ENCODE measurements around the gene SOSTDC1.
"Not testable (repeated sequence)": the region's sequence is repeated elsewhere in the genome, so short reads cannot be mapped to it uniquely, and the experiment has no call there.

Gene SOSTDC1

GRCh38 chr7:16460789-16461493 is 4.6 kb downstream of the SOSTDC1 start:
- DNase-seq = no peak

- not testable (repeated sequence) for DNase-seq
These were observed 9.2 kb downstream of the SOSTDC1 start for GRCh38 chr7:16456303-16456702.

- DNase-seq = no peak
These were observed 9.9 kb downstream of the SOSTDC1 start for GRCh38 chr7:16455591-16455990.

GRCh38 chr7:16450366-16450765 is 15.2 kb downstream of the SOSTDC1 start:
- no peak for DNase-seq

GRCh38 chr7:16447876-16448275 is 17.7 kb downstream of the SOSTDC1 start:
- no peak for DNase-seq

GRCh38 chr7:16446508-16446907 is 19.0 kb downstream of the SOSTDC1 start:
- no peak for DNase-seq

GRCh38 chr7:16443871-16444270 is 21.7 kb downstream of the SOSTDC1 start:
- DNase-seq = not testable (repeated sequence)

- no peak for DNase-seq
These were observed 26.6 kb downstream of the SOSTDC1 start for GRCh38 chr7:16438988-16439387.

- DNase-seq = no peak
These were observed 29.2 kb downstream of the SOSTDC1 start for GRCh38 chr7:16436306-16436705.

GRCh38 chr7:16433568-16434122 is 31.9 kb downstream of the SOSTDC1 start:
- DNase-seq = no peak

GRCh38 chr7:16432425-16432731 is 33.2 kb downstream of the SOSTDC1 start:
- DNase-seq = no peak

GRCh38 chr7:16431646-16432424 is 33.7 kb downstream of the SOSTDC1 start:
- no peak for DNase-seq

- DNase-seq = no peak
These were observed 35.4 kb downstream of the SOSTDC1 start for GRCh38 chr7:16430133-16430532.

GRCh38 chr7:16428672-16429071 is 36.9 kb downstream of the SOSTDC1 start:
- no peak for DNase-seq

- DNase-seq = no peak
These were observed 37.4 kb downstream of the SOSTDC1 start for GRCh38 chr7:16428182-16428581.

GRCh38 chr7:16423761-16424160 is 41.8 kb downstream of the SOSTDC1 start:
- no peak for DNase-seq

GRCh38 chr7:16422917-16423316 is 42.6 kb downstream of the SOSTDC1 start:
- DNase-seq = no peak

GRCh38 chr7:16422103-16422435 is 43.5 kb downstream of the SOSTDC1 start:
- DNase-seq = no peak

GRCh38 chr7:16421333-16422102 is 44.0 kb downstream of the SOSTDC1 start, which contains the start of gene CRPPA:
Gene CRPPA (minus strand): TSS chr7:16421538. CDS start chr7:16421322, 216 bp downstream.
- no peak for DNase-seq

GRCh38 chr7:16420649-16421332 is 44.7 kb downstream of the SOSTDC1 start:
- DNase-seq = peak; percentile 34

GRCh38 chr7:16420329-16420648 is 45.2 kb downstream of the SOSTDC1 start:
- no peak for DNase-seq

GRCh38 chr7:16419859-16420258 is 45.7 kb downstream of the SOSTDC1 start:
- DNase-seq = no peak

- DNase-seq = no peak
These were observed 46.4 kb downstream of the SOSTDC1 start for GRCh38 chr7:16419126-16419525.
